IPS-15b (cell line): ENCODE data around the gene HSD17B14.
A peak's percentile ranks its signal among the peaks of the same experiment; 100 is the strongest.
"Not testable (repeated sequence)": the region's sequence is repeated elsewhere in the genome, so short reads cannot be mapped to it uniquely, and the experiment has no call there.

Source experiments
- H3K27me3 ChIP-seq: one replicate; pipeline ENCODE4 v1.6.1; 2013; ENCODE audit warnings: low read length; ENCODE audit not compliant: control insufficient read depth, insufficient read depth
- H3K36me3 ChIP-seq: one replicate; pipeline ENCODE4 v1.6.1; 2013; ENCODE audit warnings: low read length; ENCODE audit not compliant: control insufficient read depth, insufficient read depth
- H3K4me1 ChIP-seq: one replicate; pipeline ENCODE4 v1.6.1; 2013; ENCODE audit warnings: mild to moderate bottlenecking, low read length; ENCODE audit not compliant: control insufficient read depth, insufficient read depth
- H3K4me3 ChIP-seq: one replicate; pipeline ENCODE4 v1.5.1; 2013; ENCODE audit warnings: low read depth, low read length
- H3K9ac ChIP-seq: one replicate; pipeline ENCODE4 v1.6.1; 2013; ENCODE audit warnings: low read depth, mild to moderate bottlenecking, low read length
- H3K9me3 ChIP-seq: one replicate; pipeline ENCODE4 v1.6.1; 2013; ENCODE audit warnings: mild to moderate bottlenecking, low read length; ENCODE audit not compliant: control insufficient read depth, insufficient read depth

The HSD17B14 gene

GRCh38 chr19:48836089-48837017 is at the start of gene HSD17B14:
HSD17B14 (minus strand) TSS chr19:48836491; CDS start chr19:48836411, 80 bp downstream.
- no peaks in the 10 kb centered on the region for H3K9me3 ChIP-seq
- H3K27me3 ChIP-seq: no peaks in the 10 kb centered on the region
- H3K9ac ChIP-seq: peak within 1 kb of the TSS; percentile 76
- peaks cover 4% of the 10 kb centered on the region for H3K4me1 ChIP-seq
- H3K36me3 ChIP-seq: peaks cover 6% of the 10 kb centered on the region
- H3K4me3 ChIP-seq: peak within 1 kb of the TSS; percentile 91

- Histone ChIP-seq H3K9me3 (no peaks in the 10 kb centered on the region), H3K4me1 (peaks cover 5% of the 10 kb centered on the region), H3K36me3 (no peaks in the 10 kb centered on the region), H3K27me3 (no peaks in the 10 kb centered on the region), H3K9ac (no peak overlapping the region), H3K4me3 (no peak overlapping the region)
Observed at GRCh38 chr19:48883726-48884125, 47.4 kb upstream of the HSD17B14 start.

GRCh38 chr19:48881741-48882657 is 45.7 kb upstream of the HSD17B14 start:
- Histone ChIP-seq H3K4me1 (peaks cover 5% of the 10 kb centered on the region), H3K4me3 (no peak overlapping the region), H3K27me3 (no peaks in the 10 kb centered on the region), H3K9ac (no peak overlapping the region), H3K36me3 (no peaks in the 10 kb centered on the region), H3K9me3 (no peaks in the 10 kb centered on the region)

GRCh38 chr19:48879696-48880095 is 43.4 kb upstream of the HSD17B14 start:
- H3K4me1 ChIP-seq, H3K9ac ChIP-seq, H3K4me3 ChIP-seq, H3K9me3 ChIP-seq, H3K27me3 ChIP-seq: not testable (repeated sequence)
- peaks cover 11% of the 10 kb centered on the region for H3K36me3 ChIP-seq

GRCh38 chr19:48879025-48879637 is 42.8 kb upstream of the HSD17B14 start:
- Histone ChIP-seq H3K4me1 (peaks cover 3% of the 10 kb centered on the region), H3K4me3 (no peak overlapping the region), H3K27me3 (no peaks in the 10 kb centered on the region), H3K9ac (no peak overlapping the region), H3K9me3 (no peaks in the 10 kb centered on the region), H3K36me3 (peaks cover 17% of the 10 kb centered on the region)

- Histone ChIP-seq H3K4me3 (no peak overlapping the region), H3K27me3 (no peaks in the 10 kb centered on the region), H3K9me3 (no peaks in the 10 kb centered on the region), H3K36me3 (peaks cover 24% of the 10 kb centered on the region), H3K9ac (no peak overlapping the region), H3K4me1 (peaks cover 3% of the 10 kb centered on the region)
Observed at GRCh38 chr19:48878196-48879024, 42.1 kb upstream of the HSD17B14 start.

- Histone ChIP-seq H3K4me1 (peaks cover 5% of the 10 kb centered on the region), H3K4me3 (no peak overlapping the region), H3K36me3 (peaks cover 24% of the 10 kb centered on the region)
Observed at GRCh38 chr19:48877855-48878195, 41.5 kb upstream of the HSD17B14 start.

GRCh38 chr19:48876043-48876981 is 40.0 kb upstream of the HSD17B14 start:
- peaks cover 24% of the 10 kb centered on the region for H3K36me3 ChIP-seq
- H3K9ac ChIP-seq, H3K4me3 ChIP-seq, H3K4me1 ChIP-seq, H3K9me3 ChIP-seq, H3K27me3 ChIP-seq: not testable (repeated sequence)

More at GRCh38 chr19:48877855-48878195, 41.5 kb upstream of the HSD17B14 start:
- no peaks in the 10 kb centered on the region for H3K27me3 ChIP-seq
- no peak overlapping the region for H3K9ac ChIP-seq
- no peaks in the 10 kb centered on the region for H3K9me3 ChIP-seq

- Histone ChIP-seq H3K4me3 (peak overlapping the region; percentile 27), H3K4me1 (peaks cover 2% of the 10 kb centered on the region), H3K27me3 (no peaks in the 10 kb centered on the region), H3K9ac (peak overlapping the region; percentile 47), H3K36me3 (peaks cover 24% of the 10 kb centered on the region), H3K9me3 (no peaks in the 10 kb centered on the region)
Observed at GRCh38 chr19:48874303-48875135, 38.2 kb upstream of the HSD17B14 start.
